HFF-Myc (cell line): ENCODE data around the gene SH3GL3.
A peak's percentile ranks its signal among the peaks of the same experiment; 100 is the strongest.

Experiments used
- DNase-seq: peaks from one replicate; pipeline ENCODE4 v3.0.0-alpha.2; 2011; ENCODE audit warnings: low read depth; ENCODE audit errors: extremely low read depth
- H3K4me3 ChIP-seq: replicated peaks from 2 replicates; pipeline ENCODE4 v1.5.1; 2011; ENCODE audit warnings: low read depth, mild to moderate bottlenecking, control low read depth, low read length
- TF ChIP-seq, protein P1 (sequence below): IDR thresholded peaks from 2 replicates; pipeline ENCODE4 v1.5.1; 2012; ENCODE audit warnings: mild to moderate bottlenecking, low read depth, low read length, control low read depth; ENCODE audit errors: missing control alignments

The SH3GL3 gene

DNA sequence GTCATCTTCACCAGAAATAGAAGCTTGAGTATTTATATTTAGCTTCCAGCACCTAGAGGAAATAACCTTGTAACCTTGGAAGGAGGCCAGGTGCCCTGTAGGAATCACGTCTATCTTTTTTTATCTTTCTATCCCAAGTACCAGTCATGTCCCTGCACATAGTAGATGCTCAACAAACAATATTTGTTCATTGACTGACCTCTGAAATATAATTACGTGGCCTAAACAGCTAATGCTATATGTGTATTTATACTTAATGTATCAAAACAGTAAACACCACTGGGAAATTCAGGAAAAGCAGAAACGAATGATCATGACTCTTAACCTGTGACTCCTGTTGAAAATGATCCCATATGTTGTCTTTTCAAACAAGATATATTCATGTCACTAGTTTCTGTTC lies 108.9 kb downstream of the SH3GL3 start:
- no peak for DNase-seq
- TF ChIP-seq, protein P1, sequence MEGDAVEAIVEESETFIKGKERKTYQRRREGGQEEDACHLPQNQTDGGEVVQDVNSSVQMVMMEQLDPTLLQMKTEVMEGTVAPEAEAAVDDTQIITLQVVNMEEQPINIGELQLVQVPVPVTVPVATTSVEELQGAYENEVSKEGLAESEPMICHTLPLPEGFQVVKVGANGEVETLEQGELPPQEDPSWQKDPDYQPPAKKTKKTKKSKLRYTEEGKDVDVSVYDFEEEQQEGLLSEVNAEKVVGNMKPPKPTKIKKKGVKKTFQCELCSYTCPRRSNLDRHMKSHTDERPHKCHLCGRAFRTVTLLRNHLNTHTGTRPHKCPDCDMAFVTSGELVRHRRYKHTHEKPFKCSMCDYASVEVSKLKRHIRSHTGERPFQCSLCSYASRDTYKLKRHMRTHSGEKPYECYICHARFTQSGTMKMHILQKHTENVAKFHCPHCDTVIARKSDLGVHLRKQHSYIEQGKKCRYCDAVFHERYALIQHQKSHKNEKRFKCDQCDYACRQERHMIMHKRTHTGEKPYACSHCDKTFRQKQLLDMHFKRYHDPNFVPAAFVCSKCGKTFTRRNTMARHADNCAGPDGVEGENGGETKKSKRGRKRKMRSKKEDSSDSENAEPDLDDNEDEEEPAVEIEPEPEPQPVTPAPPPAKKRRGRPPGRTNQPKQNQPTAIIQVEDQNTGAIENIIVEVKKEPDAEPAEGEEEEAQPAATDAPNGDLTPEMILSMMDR = no peak
- H3K4me3 ChIP-seq = no peak overlapping the region

DNA sequence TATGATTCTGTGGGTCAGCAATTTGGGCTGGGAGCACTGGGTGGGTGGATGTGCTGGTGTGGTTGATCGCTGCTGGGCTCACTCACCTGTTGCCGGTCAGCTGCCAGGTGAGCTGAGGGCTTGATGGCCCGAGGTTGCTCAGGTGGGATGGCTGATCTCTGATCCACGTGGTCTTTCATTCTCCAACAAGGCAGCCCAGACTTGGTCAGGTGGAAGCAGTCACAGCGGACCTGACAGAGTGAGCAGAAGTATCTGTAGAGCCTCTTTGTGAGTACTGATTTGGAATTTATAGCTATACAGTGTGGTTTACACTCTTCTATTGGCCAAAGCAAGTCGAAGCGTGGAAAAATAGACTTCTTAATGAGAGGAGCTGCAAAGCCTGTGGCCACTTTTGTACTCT lies 109.6 kb downstream of the SH3GL3 start:
- no peak for DNase-seq
- no peak overlapping the region for H3K4me3 ChIP-seq
- TF ChIP-seq, protein P1 = no peak

DNA sequence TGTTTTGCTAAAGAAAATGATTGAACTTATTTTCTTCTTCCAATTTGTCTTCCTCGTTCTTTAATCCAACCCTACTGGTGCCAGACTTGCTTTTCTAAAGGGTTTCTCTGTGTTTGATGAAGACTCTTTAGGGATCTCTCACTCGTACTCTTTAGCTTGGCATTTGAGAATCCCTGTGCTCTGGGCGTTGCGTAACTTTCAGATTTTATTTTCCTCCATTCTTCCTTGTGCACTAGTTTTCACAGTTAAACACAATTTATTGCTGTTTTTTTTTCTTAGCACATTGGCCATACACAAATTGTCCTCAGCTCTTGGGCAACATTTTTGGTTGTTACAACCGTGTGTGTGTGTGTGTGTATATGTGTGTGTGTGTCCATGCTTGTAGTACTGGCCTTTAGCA lies 111.0 kb downstream of the SH3GL3 start:
- DNase-seq = no peak
- TF ChIP-seq, protein P1 = no peak
- no peak overlapping the region for H3K4me3 ChIP-seq

DNA sequence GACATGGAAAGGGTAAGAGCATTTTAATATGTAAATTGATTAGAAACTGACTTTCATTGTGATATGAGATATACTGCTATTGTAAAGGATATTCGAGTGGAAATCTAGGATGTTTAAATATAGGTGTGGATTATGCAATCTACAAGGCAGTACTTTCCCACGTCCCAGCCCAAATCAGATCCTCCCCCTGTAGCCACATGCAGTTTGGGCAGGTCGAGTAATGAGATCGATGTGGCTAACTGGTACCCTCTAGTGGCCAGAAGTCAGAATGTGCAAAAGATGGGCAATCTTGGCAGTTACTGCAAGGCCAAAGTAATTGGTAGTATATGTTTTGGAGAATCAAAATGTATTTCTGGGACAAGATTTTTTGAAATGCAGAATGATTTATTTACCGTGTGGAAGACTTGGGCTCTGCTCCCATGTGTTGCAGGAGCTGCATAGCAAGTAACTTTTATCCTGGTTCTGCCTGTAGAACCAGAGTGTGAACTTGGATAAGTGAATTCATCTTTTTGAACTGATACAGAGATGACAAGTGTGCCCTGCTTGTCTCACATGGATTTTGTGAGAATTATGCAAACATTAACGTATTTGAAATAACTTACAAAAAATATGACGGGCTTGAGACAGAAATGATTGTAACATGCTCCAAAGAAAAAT lies 112.3 kb downstream of the SH3GL3 start:
- TF ChIP-seq, protein P1 = peak; percentile 81
- peak; percentile 64 for DNase-seq
- no peak overlapping the region for H3K4me3 ChIP-seq

DNA sequence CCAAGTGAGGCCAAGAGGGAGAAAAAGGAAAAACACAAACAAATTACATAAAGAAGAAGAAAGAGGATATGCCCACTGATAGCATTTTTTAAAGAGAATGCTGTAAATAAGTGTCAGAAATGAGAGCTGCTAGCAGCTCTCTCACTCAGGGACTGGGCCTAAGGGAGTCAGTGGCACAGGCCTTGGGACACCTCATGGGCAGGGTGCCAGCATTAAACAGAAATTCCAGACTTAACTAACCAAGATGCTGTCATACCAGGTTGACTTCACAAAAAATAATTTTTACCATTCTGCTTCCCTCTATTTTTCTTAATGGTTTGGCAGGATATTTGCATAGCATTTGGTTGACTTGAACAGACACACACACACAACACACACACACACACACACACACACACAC lies 114.5 kb downstream of the SH3GL3 start:
- H3K4me3 ChIP-seq = no peak overlapping the region
- no peak for DNase-seq
- TF ChIP-seq, protein P1 = no peak

DNA sequence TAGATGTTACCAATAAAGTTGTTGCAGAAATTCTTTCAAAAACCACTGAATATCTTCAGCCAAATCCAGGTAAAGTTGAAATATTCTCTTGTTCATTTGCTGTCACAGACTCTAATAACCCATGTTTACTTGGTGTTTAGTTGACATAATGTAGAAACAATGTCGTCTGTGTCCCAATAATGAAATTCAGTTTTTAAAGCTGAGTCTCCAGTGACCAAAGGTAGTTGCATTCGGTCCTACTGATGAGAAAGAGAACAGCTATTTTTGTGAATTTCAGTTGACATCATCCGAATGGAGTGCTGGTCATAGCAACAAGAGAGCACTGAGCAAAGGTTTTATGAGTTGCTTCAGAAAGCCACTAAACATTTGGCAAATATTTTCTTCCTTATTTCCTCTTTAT lies 118.0 kb downstream of the SH3GL3 start:
- no peak overlapping the region for H3K4me3 ChIP-seq
- no peak for DNase-seq
- TF ChIP-seq, protein P1 = no peak
